H9 (cell line): ENCODE results near the gene SYAP1. TPM values are rescaled to one million over a fixed set of nuclear protein-coding genes. Genes with fewer than 3 reads are reported as not detected.

Experiments
- DNase-seq: peaks from one replicate; pipeline ENCODE4 v3.0.0-alpha.2; 2017
- H2AFZ ChIP-seq: one replicate; pipeline ENCODE4 v1.6.1; 2013; ENCODE audit warnings: mild to moderate bottlenecking, low read length, control low read depth, moderate library complexity
- H2AK5ac ChIP-seq: 2 replicates; pipeline ENCODE4 v1.6.1; 2013; ENCODE audit warnings: low read length, control low read depth, mixed read lengths; ENCODE audit not compliant: insufficient read length
- H2BK120ac ChIP-seq: one replicate; pipeline ENCODE4 v1.6.1; 2013; ENCODE audit warnings: low read depth, mild to moderate bottlenecking, low read length, control low read depth, inconsistent platforms; ENCODE audit not compliant: poor library complexity, severe bottlenecking
- H2BK12ac ChIP-seq: 2 replicates; pipeline ENCODE4 v1.6.1; 2013; ENCODE audit warnings: low read length, control low read depth, mixed read lengths, low read depth; ENCODE audit not compliant: insufficient read length
- H2BK15ac ChIP-seq: 2 replicates; pipeline ENCODE4 v1.6.1; 2013; ENCODE audit warnings: low read depth, low read length, control low read depth
- H2BK20ac ChIP-seq: one replicate; pipeline ENCODE4 v1.6.1; 2013; ENCODE audit warnings: low read depth, mild to moderate bottlenecking, low read length, control low read depth, inconsistent platforms; ENCODE audit not compliant: poor library complexity, severe bottlenecking
- H2BK5ac ChIP-seq: 2 replicates; pipeline ENCODE4 v1.6.1; 2013; ENCODE audit warnings: low read length, control low read depth, mixed read lengths; ENCODE audit not compliant: insufficient read length
- H3K14ac ChIP-seq: 2 replicates; pipeline ENCODE4 v1.6.1; 2013; ENCODE audit warnings: low read length, control low read depth; ENCODE audit not compliant: insufficient read depth
- H3K18ac ChIP-seq: 2 replicates; pipeline ENCODE4 v1.6.1; 2013; ENCODE audit warnings: low read depth, mild to moderate bottlenecking, mixed read lengths, low read length, control low read depth; ENCODE audit not compliant: insufficient read length
- H3K23ac ChIP-seq: 2 replicates; pipeline ENCODE4 v1.6.1; 2013; ENCODE audit warnings: low read length, control low read depth, mixed read lengths, low read depth; ENCODE audit not compliant: insufficient read length
- H3K23me2 ChIP-seq: 2 replicates; pipeline ENCODE4 v1.6.1; 2013; ENCODE audit warnings: low read depth, mild to moderate bottlenecking, mixed read lengths, low read length, control low read depth; ENCODE audit not compliant: insufficient read length, poor library complexity, severe bottlenecking
- H3K27ac ChIP-seq: 2 replicates; pipeline ENCODE4 v1.5.1; 2013; ENCODE audit warnings: low read length, control low read depth, mixed read lengths, low read depth; ENCODE audit not compliant: insufficient read length
- H3K27me3 ChIP-seq: 2 replicates; pipeline ENCODE4 v1.6.1; 2013; ENCODE audit warnings: low read length, control low read depth, inconsistent platforms; ENCODE audit not compliant: insufficient read depth
- H3K4ac ChIP-seq: 2 replicates; pipeline ENCODE4 v1.6.1; 2013; ENCODE audit warnings: low read depth, mild to moderate bottlenecking, control low read depth, inconsistent platforms, low read length, moderate library complexity
- H3K4me1 ChIP-seq: 2 replicates; pipeline ENCODE4 v1.6.1; 2013; ENCODE audit warnings: low read length, control low read depth, inconsistent platforms; ENCODE audit not compliant: insufficient read depth
- H3K4me2 ChIP-seq: 2 replicates; pipeline ENCODE4 v1.6.1; 2013; ENCODE audit warnings: low read length, control low read depth, mixed read lengths; ENCODE audit not compliant: insufficient read length, insufficient read depth
- H3K56ac ChIP-seq: 2 replicates; pipeline ENCODE4 v1.6.1; 2013; ENCODE audit warnings: low read depth, mild to moderate bottlenecking, mixed read lengths, low read length, control low read depth; ENCODE audit not compliant: insufficient read length
- H3K79me1 ChIP-seq: 2 replicates; pipeline ENCODE4 v1.6.1; 2013; ENCODE audit warnings: low read depth, mild to moderate bottlenecking, moderate library complexity, low read length, control low read depth, inconsistent platforms; ENCODE audit not compliant: insufficient read depth, poor library complexity, severe bottlenecking
- H3K79me2 ChIP-seq: 2 replicates; pipeline ENCODE4 v1.6.1; 2013; ENCODE audit warnings: low read length, control low read depth, inconsistent platforms; ENCODE audit not compliant: insufficient read depth
- H3K9ac ChIP-seq: 2 replicates; pipeline ENCODE4 v1.6.1; 2013; ENCODE audit warnings: low read length, control low read depth, mixed read lengths; ENCODE audit not compliant: insufficient read length; ENCODE audit errors: extremely low read depth
- H3K9me3 ChIP-seq: one replicate; pipeline ENCODE4 v1.6.1; 2013; ENCODE audit warnings: low read depth, low read length, inconsistent platforms; ENCODE audit not compliant: control insufficient read depth
- H3T11ph ChIP-seq: one replicate; pipeline ENCODE4 v1.6.1; 2013; ENCODE audit warnings: mild to moderate bottlenecking, low read length, control low read depth, inconsistent platforms
- H4K20me1 ChIP-seq: one replicate; pipeline ENCODE4 v1.6.1; 2013; ENCODE audit not compliant: control insufficient read depth, insufficient read length, insufficient read depth
- H4K5ac ChIP-seq: 2 replicates; pipeline ENCODE4 v1.6.1; 2013; ENCODE audit warnings: low read depth, mild to moderate bottlenecking, mixed read lengths, low read length, control low read depth; ENCODE audit not compliant: insufficient read length
- H4K8ac ChIP-seq: replicated peaks from 2 replicates; pipeline ENCODE4 v1.6.1; 2013; ENCODE audit warnings: low read length, control low read depth, mixed read lengths, low read depth; ENCODE audit not compliant: insufficient read length
- H4K91ac ChIP-seq: 2 replicates; pipeline ENCODE4 v1.6.1; 2013; ENCODE audit warnings: low read depth, mild to moderate bottlenecking, moderate library complexity, mixed read lengths, low read length, control low read depth; ENCODE audit not compliant: insufficient read length
- H3K27ac Mint-ChIP-seq, 3 experiments: 2 replicates in 2 of 3; 3 replicates in 1 of 3; pipeline ENCODE4 v1.8.0; 2020 to 2021; ENCODE audit warnings: mixed read lengths in 3 of 3, mild to moderate bottlenecking in 1 of 3, moderate library complexity in 1 of 3
- H3K27me3 Mint-ChIP-seq: 2 replicates; pipeline ENCODE4 v1.8.0; 2021; ENCODE audit warnings: low read depth, mild to moderate bottlenecking, moderate library complexity, mixed read lengths
- H3K36me3 Mint-ChIP-seq, 3 experiments: 2 replicates in 2 of 3; 3 replicates in 1 of 3; pipeline ENCODE4 v1.8.0; 2020 to 2021; ENCODE audit warnings: low read depth in 3 of 3, mixed read lengths in 3 of 3; ENCODE audit not compliant: insufficient read depth in 1 of 3
- H3K4me1 Mint-ChIP-seq, 2 experiments: 2 replicates each; pipeline ENCODE4 v1.8.0; 2020; ENCODE audit warnings: mixed read lengths in 2 of 2
- H3K4me3 Mint-ChIP-seq, 2 experiments: 2 replicates in 1 of 2; 3 replicates in 1 of 2; pipeline ENCODE4 v1.8.0; 2020 to 2021; ENCODE audit warnings: mild to moderate bottlenecking in 2 of 2, mixed read lengths in 2 of 2, moderate library complexity in 1 of 2
- H3K9me3 Mint-ChIP-seq, 2 experiments: 2 replicates in 1 of 2; 3 replicates in 1 of 2; pipeline ENCODE4 v1.8.0; 2020; ENCODE audit warnings: mild to moderate bottlenecking in 2 of 2, mixed read lengths in 2 of 2, moderate library complexity in 1 of 2
- CTCF ChIP-seq: fragments of 200-600 bp; sonication (generic); conservative IDR thresholded peaks from 3 replicates; pipeline ENCODE4 v1.8.0; 2021; ENCODE audit warnings: antibody characterized with exemption, mild to moderate bottlenecking
- WGBS: extraction: QIAGEN DNeasy Blood & Tissue Kit; methylation state at CpG from one replicate; pipeline ENCODE4 v1.1.7; 2013; ENCODE audit warnings: missing lambda C conversion rate, low lambda C conversion rate, mixed read lengths; ENCODE audit not compliant: insufficient read length; ENCODE audit errors: extremely low coverage; 5-methylcytosine and 5-hydroxymethylcytosine counted together
- total RNA-seq: library from RNA; stranded (reverse); gene quantifications from 2 replicates; pipeline ENCODE4 v1.2.1, GENCODE V29; 2021

SYAP1 gene
- total RNA-seq, 1 experiment from 2014 or later = 42.7 TPM

- H2AFZ ChIP-seq = no peak within 1 kb of the TSS
- H3K56ac ChIP-seq = no peak within 1 kb of the TSS
- no peaks in the 10 kb centered on the region for H3K9me3 ChIP-seq
- no peak within 1 kb of the TSS for H2BK12ac ChIP-seq
- H3K79me2 ChIP-seq = peaks cover 6% of the 10 kb centered on the region; the same call in 1 of the 2 replicates
- no peak within 1 kb of the TSS for H2BK5ac ChIP-seq
- H3K4me1 Mint-ChIP-seq = peaks cover 19 to 21% of the 10 kb centered on the region in 2 experiments
- peak within 1 kb of the TSS; percentile 98 to 99 (median 98) for H3K27ac Mint-ChIP-seq
- peak; percentile 73 for DNase-seq
- H4K8ac ChIP-seq = no peak within 1 kb of the TSS
- H3K79me1 ChIP-seq = peaks cover 5% of the 10 kb centered on the region
- no peaks in the 10 kb centered on the region; the same call in 1 of the 2 replicates for H3K4me1 ChIP-seq
- H3K9me3 Mint-ChIP-seq = no peaks in the 10 kb centered on the region; a peak in 1 of 5 replicates
- H3K14ac ChIP-seq = peak within 1 kb of the TSS; percentile 89
- no CpG with 5 or more reads among the region's 30 CpGs for WGBS
- peak within 1 kb of the TSS; percentile 81 to 85 for H3K4me3 Mint-ChIP-seq
- no peaks in the 10 kb centered on the region for H4K20me1 ChIP-seq
- H2BK15ac ChIP-seq = no peak within 1 kb of the TSS
- peak; percentile 16; the same call in 1 of the 3 replicates for TF ChIP-seq CTCF
- H3K23me2 ChIP-seq = peaks cover 14% of the 10 kb centered on the region
- peak within 1 kb of the TSS; percentile 18 for H3K27ac ChIP-seq
- peak within 1 kb of the TSS; percentile 30 for H4K91ac ChIP-seq
- H2BK120ac ChIP-seq = peak within 1 kb of the TSS; percentile 2
- H3K27me3 ChIP-seq = no peaks in the 10 kb centered on the region
- no peak within 1 kb of the TSS for H2AK5ac ChIP-seq
- H2BK20ac ChIP-seq = no peak within 1 kb of the TSS
- H3T11ph ChIP-seq = no peak within 1 kb of the TSS
- H3K23ac ChIP-seq = no peak within 1 kb of the TSS
- no peak within 1 kb of the TSS for H4K5ac ChIP-seq
- H3K36me3 Mint-ChIP-seq = peaks cover 9 to 27% (median 22%) of the 10 kb centered on the region in 3 experiments; a peak in 6 of 7 replicates
- peak within 1 kb of the TSS; percentile 87 for H3K9ac ChIP-seq
- peak within 1 kb of the TSS; percentile 88 for H3K4me2 ChIP-seq
- H3K27me3 Mint-ChIP-seq = no peaks in the 10 kb centered on the region
- peak within 1 kb of the TSS; percentile 95 for H3K18ac ChIP-seq
- H3K4ac ChIP-seq = no peak within 1 kb of the TSS
Measured at GRCh38 chrX:16712548-16713155, 6.8 kb upstream of the SYAP1 start, which contains the start of gene CTPS2. Gene CTPS2 (minus strand): TSS chrX:16712669. CDS start chrX:16702902, 9,767 bp downstream.
